ENCODE data around the gene AP2M1. TPM values are rescaled to one million over a fixed set of nuclear protein-coding genes. Genes with fewer than 3 reads are reported as not detected.
A peak's percentile ranks its signal among the peaks of the same experiment; 100 is the strongest.

Gene AP2M1
- total RNA-seq, 1 donor from 2014 or later = 523 TPM

GRCh38 chr3:184228376-184229137 lies 53.9 kb downstream of the AP2M1 start:
- no peak for DNase-seq (ENCODE audit: low read depth)

GRCh38 chr3:184229394-184230080 lies 54.9 kb downstream of the AP2M1 start, which contains the start of gene VWA5B2:
Gene VWA5B2 (plus strand): TSS chr3:184229585. CDS start chr3:184230529, 944 bp downstream.
- no peak for DNase-seq (ENCODE audit: low read depth)

GRCh38 chr3:184230081-184230602 lies 55.5 kb downstream of the AP2M1 start:
- DNase-seq (ENCODE audit: low read depth) = no peak

GRCh38 chr3:184230603-184231528 lies 56.2 kb downstream of the AP2M1 start:
- no peak for DNase-seq (ENCODE audit: low read depth)

- peak; percentile 16 for DNase-seq (ENCODE audit: low read depth)
Measured at GRCh38 chr3:184231671-184232070, 57.0 kb downstream of the AP2M1 start.

GRCh38 chr3:184233127-184233843 lies 58.6 kb downstream of the AP2M1 start:
- DNase-seq (ENCODE audit: low read depth) = no peak

Other genes starting within 250 kb of the AP2M1 start
- gene ABCC5, start 157.0 kb upstream of the AP2M1 start, total RNA-seq = 12.0 and 93.6 TPM in 2 replicates
- gene HTR3D, start 143.1 kb upstream of the AP2M1 start, total RNA-seq = 0.10 TPM in 1 of 2 replicates, not detected in the other
- gene HTR3C, start 121.8 kb upstream of the AP2M1 start, total RNA-seq = not detected in 2 replicates
- not detected in 2 replicates for gene HTR3E, start 77.8 kb upstream of the AP2M1 start, total RNA-seq
- gene EIF2B5, start 39.5 kb upstream of the AP2M1 start, total RNA-seq = 36.1 and 43.8 TPM in 2 replicates
- 16.8 and 63.6 TPM in 2 replicates for gene DVL3, start 19.5 kb upstream of the AP2M1 start, total RNA-seq
- gene ABCF3, start 11.3 kb downstream of the AP2M1 start, total RNA-seq = 17.9 and 53.3 TPM in 2 replicates
- gene VWA5B2, start 54.7 kb downstream of the AP2M1 start, total RNA-seq = 0.10 TPM in 1 of 2 replicates, not detected in the other
- 18.9 and 43.2 TPM in 2 replicates for gene ALG3, start 74.1 kb downstream of the AP2M1 start, total RNA-seq
- gene EEF1AKMT4, start 74.8 kb downstream of the AP2M1 start, total RNA-seq = 4.3 and 4.7 TPM in 2 replicates
- 0.10 TPM in 1 of 2 replicates, not detected in the other for gene CAMK2N2, start 86.7 kb downstream of the AP2M1 start, total RNA-seq
- gene ECE2, start 101.2 kb downstream of the AP2M1 start, total RNA-seq = not detected in 2 replicates
- 423 and 840 TPM in 2 replicates for gene PSMD2, start 124.4 kb downstream of the AP2M1 start, total RNA-seq
- gene EIF4G1, start 139.8 kb downstream of the AP2M1 start, total RNA-seq = 195 and 527 TPM in 2 replicates
- 16.8 and 24.2 TPM in 2 replicates for gene FAM131A, start 162.7 kb downstream of the AP2M1 start, total RNA-seq
- gene CLCN2, start 186.8 kb downstream of the AP2M1 start, total RNA-seq = 1.7 and 3.5 TPM in 2 replicates
- gene POLR2H, start 186.9 kb downstream of the AP2M1 start, total RNA-seq = 97.3 and 161 TPM in 2 replicates
- gene THPO, start 203.4 kb downstream of the AP2M1 start, total RNA-seq = 0.35 and 0.69 TPM in 2 replicates
- 3.0 and 23.9 TPM in 2 replicates for gene CHRD, start 205.2 kb downstream of the AP2M1 start, total RNA-seq